Panc1 (cell line): ENCODE data around the gene NFATC4. TPM values are rescaled to one million over a fixed set of nuclear protein-coding genes. Genes with fewer than 3 reads are reported as not detected.

Source experiments
- ATAC-seq: fragments of 200-7000 bp; cut with Tn5 transposase; 2 replicates; pipeline ENCODE4 v1.9.1; 2020; ENCODE audit warnings: mild to moderate bottlenecking, moderate library complexity
- BruUV-seq: library from RNA; stranded (reverse); fragments of 400-500 nt; replicated peaks from 2 replicates; lab custom pipeline; 2021; lab: Mats Ljungman, UMichigan
- CTCF ChIA-PET: fragments of 300-600 bp; sonication (Branson Sonifier 250); formaldehyde crosslinking; loops from one replicate; lab custom pipeline; 2022; ENCODE audit warnings: antibody characterized with exemption; lab: Charles Lee
- POLR2A ChIA-PET: fragments of 300-600 bp; sonication (Branson Sonifier 250); formaldehyde crosslinking; loops from one replicate; lab custom pipeline; 2022; ENCODE audit warnings: antibody characterized with exemption; lab: Charles Lee
- DNase-seq: peaks from one replicate; pipeline ENCODE4 v3.0.0-alpha.2; 2010; ENCODE audit warnings: low read depth, low spot score
- H3K27ac ChIP-seq: 2 replicates; pipeline ENCODE4 v1.5.1; 2011; ENCODE audit warnings: mild to moderate bottlenecking, low read length, inconsistent platforms
- H3K27me3 ChIP-seq: fragments of 200-500 bp; sonication (Bioruptor generic); 2 replicates; pipeline ENCODE4 v1.6.0; 2014; ENCODE audit warnings: low read length, inconsistent platforms; ENCODE audit not compliant: control insufficient read depth, insufficient read depth
- H3K36me3 ChIP-seq: fragments of 200-500 bp; sonication (Bioruptor generic); 2 replicates; pipeline ENCODE4 v1.5.1; 2014; ENCODE audit warnings: inconsistent platforms, mild to moderate bottlenecking, low read length, moderate library complexity; ENCODE audit not compliant: control insufficient read depth, insufficient read depth
- H3K4me1 ChIP-seq: 2 replicates; pipeline ENCODE4 v1.5.1; 2011; ENCODE audit warnings: inconsistent platforms, mild to moderate bottlenecking, low read length, moderate library complexity; ENCODE audit not compliant: control insufficient read depth, insufficient read depth
- H3K4me3 ChIP-seq, 2 experiments: 2 replicates each; pipeline ENCODE4 v1.5.1; 2011 to 2012; ENCODE audit warnings: low read depth in 2 of 2, low read length in 2 of 2, mild to moderate bottlenecking in 2 of 2, inconsistent platforms in 1 of 2, moderate library complexity in 1 of 2
- H3K9me3 ChIP-seq: fragments of 200-500 bp; sonication (Bioruptor generic); 2 replicates; pipeline ENCODE4 v1.5.1; 2014; ENCODE audit warnings: low read depth, mild to moderate bottlenecking, inconsistent platforms, low read length, moderate library complexity; ENCODE audit not compliant: control insufficient read depth, insufficient read depth
- POLR2AphosphoS5 ChIP-seq: IDR thresholded peaks from 2 replicates; pipeline ENCODE4 v1.6.1; 2012; ENCODE audit warnings: mild to moderate bottlenecking, low read depth, low read length, moderate library complexity
- SIN3A ChIP-seq: IDR thresholded peaks from 2 replicates; pipeline ENCODE4 v1.6.1; 2012; ENCODE audit warnings: low read depth, mild to moderate bottlenecking, low read length, moderate library complexity, borderline replicate concordance; ENCODE audit not compliant: insufficient read depth
- TCF7L2 ChIP-seq: IDR thresholded peaks from 2 replicates; pipeline ENCODE4 v1.6.1; 2011; ENCODE audit warnings: mild to moderate bottlenecking, low read depth, low read length, inconsistent platforms
- in situ Hi-C: cut with HindIII; loops from 2 replicates; pipeline ENCODE4 v1.10.0; 2016; ENCODE audit warnings: low sequenced_read_pairs, low pct_unique_long_range_greater_than_20kb
- intact Hi-C: fragments of 100-400 bp; cut with micrococcal nuclease; formaldehyde crosslinking; loops from one replicate; pipeline ENCODE4 v1.10.0; 2022; ENCODE audit not compliant: unreplicated experiment
- total RNA-seq: library from RNA; stranded (reverse); gene quantifications from one replicate; pipeline ENCODE4 v1.2.1, GENCODE V29; 2021; ENCODE audit not compliant: unreplicated experiment
- TF ChIP-seq, protein P1 (sequence below), 2 experiments: IDR thresholded peaks; 2 replicates each; pipeline ENCODE4 v1.6.1; 2011 to 2012; ENCODE audit warnings: low read depth in 2 of 2, control low read depth in 1 of 2, low read length in 1 of 2, mild to moderate bottlenecking in 1 of 2, moderate library complexity in 1 of 2; ENCODE audit not compliant: insufficient read depth in 1 of 2
- TF ChIP-seq, protein P2 (sequence below): fragments of 450-650 bp; IDR thresholded peaks from 2 replicates; pipeline ENCODE4 v1.5.1; 2017; ENCODE audit warnings: mild to moderate bottlenecking

Gene NFATC4
- total RNA-seq, 1 experiment from 2014 or later = 0.36 TPM

DNA sequence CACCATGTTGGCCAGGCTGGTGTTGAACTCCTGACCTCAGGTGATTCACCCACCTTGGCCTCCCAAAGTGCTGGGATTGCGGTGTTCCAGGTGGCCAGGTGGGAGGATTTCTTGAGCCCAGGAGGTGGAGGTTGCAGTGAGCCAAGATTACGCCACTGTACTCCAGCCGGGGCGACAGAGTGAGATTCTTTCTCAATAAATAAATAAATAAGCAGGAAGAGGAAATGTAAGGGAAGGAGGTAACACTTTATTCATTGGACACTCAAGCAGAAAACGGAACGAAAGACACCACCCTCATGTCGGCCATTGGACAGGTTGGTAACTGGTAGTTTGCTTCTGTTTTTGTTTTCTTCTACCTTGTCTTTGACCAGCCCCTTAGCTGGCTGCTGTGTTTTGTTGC, 13.0 kb upstream of the NFATC4 start:
- ChIA-PET CTCF (no interaction called here), POLR2A (no interaction called here)

DNA sequence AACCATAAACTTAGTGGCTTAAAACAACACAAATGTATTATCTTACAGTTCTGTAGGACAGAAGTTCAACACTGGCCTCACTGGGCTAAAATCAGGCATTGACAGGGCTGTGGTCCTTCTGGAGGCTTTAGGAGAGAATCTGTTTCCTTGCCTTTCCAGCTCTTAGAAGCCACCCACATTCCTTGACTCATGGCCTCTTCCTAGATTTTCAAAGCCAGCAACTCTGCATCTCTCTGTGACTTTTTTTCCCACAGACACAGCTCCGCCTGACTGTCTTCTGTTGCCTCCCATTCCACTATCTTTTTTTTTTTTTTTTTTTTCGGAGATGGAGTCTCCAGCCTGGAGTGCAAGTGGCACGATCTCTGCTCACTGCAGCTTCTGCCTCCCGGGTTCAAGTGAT, 11.8 kb upstream of the NFATC4 start:
- no peak overlapping the region for H3K4me3 ChIP-seq
- no TSS peak for BruUV-seq
- in situ Hi-C loops (no loop called here), intact Hi-C loops (no loop called here)
- TF ChIP-seq, protein P1, sequence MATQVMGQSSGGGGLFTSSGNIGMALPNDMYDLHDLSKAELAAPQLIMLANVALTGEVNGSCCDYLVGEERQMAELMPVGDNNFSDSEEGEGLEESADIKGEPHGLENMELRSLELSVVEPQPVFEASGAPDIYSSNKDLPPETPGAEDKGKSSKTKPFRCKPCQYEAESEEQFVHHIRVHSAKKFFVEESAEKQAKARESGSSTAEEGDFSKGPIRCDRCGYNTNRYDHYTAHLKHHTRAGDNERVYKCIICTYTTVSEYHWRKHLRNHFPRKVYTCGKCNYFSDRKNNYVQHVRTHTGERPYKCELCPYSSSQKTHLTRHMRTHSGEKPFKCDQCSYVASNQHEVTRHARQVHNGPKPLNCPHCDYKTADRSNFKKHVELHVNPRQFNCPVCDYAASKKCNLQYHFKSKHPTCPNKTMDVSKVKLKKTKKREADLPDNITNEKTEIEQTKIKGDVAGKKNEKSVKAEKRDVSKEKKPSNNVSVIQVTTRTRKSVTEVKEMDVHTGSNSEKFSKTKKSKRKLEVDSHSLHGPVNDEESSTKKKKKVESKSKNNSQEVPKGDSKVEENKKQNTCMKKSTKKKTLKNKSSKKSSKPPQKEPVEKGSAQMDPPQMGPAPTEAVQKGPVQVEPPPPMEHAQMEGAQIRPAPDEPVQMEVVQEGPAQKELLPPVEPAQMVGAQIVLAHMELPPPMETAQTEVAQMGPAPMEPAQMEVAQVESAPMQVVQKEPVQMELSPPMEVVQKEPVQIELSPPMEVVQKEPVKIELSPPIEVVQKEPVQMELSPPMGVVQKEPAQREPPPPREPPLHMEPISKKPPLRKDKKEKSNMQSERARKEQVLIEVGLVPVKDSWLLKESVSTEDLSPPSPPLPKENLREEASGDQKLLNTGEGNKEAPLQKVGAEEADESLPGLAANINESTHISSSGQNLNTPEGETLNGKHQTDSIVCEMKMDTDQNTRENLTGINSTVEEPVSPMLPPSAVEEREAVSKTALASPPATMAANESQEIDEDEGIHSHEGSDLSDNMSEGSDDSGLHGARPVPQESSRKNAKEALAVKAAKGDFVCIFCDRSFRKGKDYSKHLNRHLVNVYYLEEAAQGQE (IDR thresholded peaks at IDR 0.05; ENCODE audit: insufficient read depth in 1 of 2, low read depth in 2 of 2, low read length in 1 of 2) = no peak
- TF ChIP-seq POLR2AphosphoS5 (no peak), SIN3A (no peak), TCF7L2 (no peak)
- TF ChIP-seq, protein P2, sequence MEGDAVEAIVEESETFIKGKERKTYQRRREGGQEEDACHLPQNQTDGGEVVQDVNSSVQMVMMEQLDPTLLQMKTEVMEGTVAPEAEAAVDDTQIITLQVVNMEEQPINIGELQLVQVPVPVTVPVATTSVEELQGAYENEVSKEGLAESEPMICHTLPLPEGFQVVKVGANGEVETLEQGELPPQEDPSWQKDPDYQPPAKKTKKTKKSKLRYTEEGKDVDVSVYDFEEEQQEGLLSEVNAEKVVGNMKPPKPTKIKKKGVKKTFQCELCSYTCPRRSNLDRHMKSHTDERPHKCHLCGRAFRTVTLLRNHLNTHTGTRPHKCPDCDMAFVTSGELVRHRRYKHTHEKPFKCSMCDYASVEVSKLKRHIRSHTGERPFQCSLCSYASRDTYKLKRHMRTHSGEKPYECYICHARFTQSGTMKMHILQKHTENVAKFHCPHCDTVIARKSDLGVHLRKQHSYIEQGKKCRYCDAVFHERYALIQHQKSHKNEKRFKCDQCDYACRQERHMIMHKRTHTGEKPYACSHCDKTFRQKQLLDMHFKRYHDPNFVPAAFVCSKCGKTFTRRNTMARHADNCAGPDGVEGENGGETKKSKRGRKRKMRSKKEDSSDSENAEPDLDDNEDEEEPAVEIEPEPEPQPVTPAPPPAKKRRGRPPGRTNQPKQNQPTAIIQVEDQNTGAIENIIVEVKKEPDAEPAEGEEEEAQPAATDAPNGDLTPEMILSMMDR = no peak
- ATAC-seq (no peak), DNase-seq (no peak)
- H3K9me3 ChIP-seq = no peaks in the 10 kb centered on the region
- H3K4me1 ChIP-seq = no peaks in the 10 kb centered on the region
- H3K27me3 ChIP-seq = no peaks in the 10 kb centered on the region
- H3K27ac ChIP-seq = no peak overlapping the region
- POLR2A ChIA-PET = no interaction called here
- H3K36me3 ChIP-seq = no peaks in the 10 kb centered on the region
- CTCF ChIA-PET = no interaction called here

More for the DNA sequence above, 13.0 kb upstream of the NFATC4 start:
- Histone ChIP-seq H3K4me1 (no peaks in the 10 kb centered on the region), H3K4me3 (no peak overlapping the region), H3K36me3 (no peaks in the 10 kb centered on the region), H3K27ac (no peak overlapping the region), H3K9me3 (no peaks in the 10 kb centered on the region), H3K27me3 (no peaks in the 10 kb centered on the region)
- in situ Hi-C loops = no loop called here
- ATAC-seq (no peak), DNase-seq (no peak)
- TF ChIP-seq, protein P2 = no peak
- TF ChIP-seq POLR2AphosphoS5 (no peak), SIN3A (no peak), TCF7L2 (no peak)
- TF ChIP-seq, protein P1 (IDR thresholded peaks at IDR 0.05; ENCODE audit: insufficient read depth in 1 of 2, low read depth in 2 of 2, low read length in 1 of 2) = no peak
- intact Hi-C loops = no loop called here
- no TSS peak for BruUV-seq
